ENCODE measurements around the gene UBE2G1.

DNA sequence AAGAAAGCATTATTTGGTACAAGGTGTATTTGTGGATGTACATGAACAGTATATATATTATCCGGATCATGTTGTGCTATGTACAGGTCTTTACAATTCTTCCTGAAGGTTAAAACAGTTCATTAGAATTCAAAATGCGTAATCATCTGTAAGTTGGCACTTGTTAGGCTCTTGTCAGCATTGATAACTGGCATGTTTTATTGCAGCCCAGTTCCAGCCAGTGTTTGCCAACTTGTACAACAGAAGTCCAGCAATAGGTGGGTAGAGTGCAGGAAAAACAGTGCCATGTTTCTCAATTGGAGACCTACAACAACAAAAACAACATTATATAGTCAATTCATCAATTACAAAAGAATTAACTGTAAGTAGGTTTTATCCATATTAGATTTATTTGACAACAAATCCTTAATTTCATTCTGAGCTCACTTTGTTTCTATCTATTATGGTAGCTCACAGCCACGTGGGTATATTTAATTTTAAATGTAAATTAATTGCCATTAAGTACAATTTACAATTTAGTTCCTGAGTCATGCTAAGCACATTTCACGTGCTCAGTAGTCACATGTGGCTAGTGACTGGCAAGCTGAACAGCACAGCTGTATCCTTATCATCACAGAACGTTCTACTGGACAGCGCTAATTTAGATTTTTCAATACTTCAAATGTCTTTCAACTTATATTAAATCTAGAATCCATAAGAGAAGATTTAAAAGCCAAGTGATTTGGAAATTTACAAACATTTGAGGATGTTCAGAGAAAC is 94.1 kb downstream of the UBE2G1 start:
- no peak for TF ChIP-seq EP300 (conservative IDR thresholded peaks at IDR 0.05; ENCODE audit: poor library complexity, severe bottlenecking)
- TF ChIP-seq, protein P1, sequence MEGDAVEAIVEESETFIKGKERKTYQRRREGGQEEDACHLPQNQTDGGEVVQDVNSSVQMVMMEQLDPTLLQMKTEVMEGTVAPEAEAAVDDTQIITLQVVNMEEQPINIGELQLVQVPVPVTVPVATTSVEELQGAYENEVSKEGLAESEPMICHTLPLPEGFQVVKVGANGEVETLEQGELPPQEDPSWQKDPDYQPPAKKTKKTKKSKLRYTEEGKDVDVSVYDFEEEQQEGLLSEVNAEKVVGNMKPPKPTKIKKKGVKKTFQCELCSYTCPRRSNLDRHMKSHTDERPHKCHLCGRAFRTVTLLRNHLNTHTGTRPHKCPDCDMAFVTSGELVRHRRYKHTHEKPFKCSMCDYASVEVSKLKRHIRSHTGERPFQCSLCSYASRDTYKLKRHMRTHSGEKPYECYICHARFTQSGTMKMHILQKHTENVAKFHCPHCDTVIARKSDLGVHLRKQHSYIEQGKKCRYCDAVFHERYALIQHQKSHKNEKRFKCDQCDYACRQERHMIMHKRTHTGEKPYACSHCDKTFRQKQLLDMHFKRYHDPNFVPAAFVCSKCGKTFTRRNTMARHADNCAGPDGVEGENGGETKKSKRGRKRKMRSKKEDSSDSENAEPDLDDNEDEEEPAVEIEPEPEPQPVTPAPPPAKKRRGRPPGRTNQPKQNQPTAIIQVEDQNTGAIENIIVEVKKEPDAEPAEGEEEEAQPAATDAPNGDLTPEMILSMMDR (IDR thresholded peaks at IDR 0.05; ENCODE audit: poor library complexity, severe bottlenecking): no peak
- TF ChIP-seq POLR2AphosphoS5 (IDR thresholded peaks at IDR 0.05): no peak
- no peak for TF ChIP-seq TAF1 (IDR thresholded peaks at IDR 0.05; ENCODE audit: low read depth)
- TF ChIP-seq EZH2 (IDR thresholded peaks at IDR 0.05; ENCODE audit: borderline replicate concordance, insufficient read depth, low read length, poor library complexity, severe bottlenecking): no peak
- TF ChIP-seq RAD21 (conservative IDR thresholded peaks at IDR 0.05): no peak

Data from neural cell (in vitro differentiated cells).